ENCODE data around the gene ZNF598. TPM values are rescaled to one million over a fixed set of nuclear protein-coding genes. Genes with fewer than 3 reads are reported as not detected.
"Not testable (repeated sequence)": the region's sequence is repeated elsewhere in the genome, so short reads cannot be mapped to it uniquely, and the experiment has no call there.

The ZNF598 gene
- total RNA-seq, 2 donors from 2014 or later, result 83.1 to 163 TPM

DNA sequence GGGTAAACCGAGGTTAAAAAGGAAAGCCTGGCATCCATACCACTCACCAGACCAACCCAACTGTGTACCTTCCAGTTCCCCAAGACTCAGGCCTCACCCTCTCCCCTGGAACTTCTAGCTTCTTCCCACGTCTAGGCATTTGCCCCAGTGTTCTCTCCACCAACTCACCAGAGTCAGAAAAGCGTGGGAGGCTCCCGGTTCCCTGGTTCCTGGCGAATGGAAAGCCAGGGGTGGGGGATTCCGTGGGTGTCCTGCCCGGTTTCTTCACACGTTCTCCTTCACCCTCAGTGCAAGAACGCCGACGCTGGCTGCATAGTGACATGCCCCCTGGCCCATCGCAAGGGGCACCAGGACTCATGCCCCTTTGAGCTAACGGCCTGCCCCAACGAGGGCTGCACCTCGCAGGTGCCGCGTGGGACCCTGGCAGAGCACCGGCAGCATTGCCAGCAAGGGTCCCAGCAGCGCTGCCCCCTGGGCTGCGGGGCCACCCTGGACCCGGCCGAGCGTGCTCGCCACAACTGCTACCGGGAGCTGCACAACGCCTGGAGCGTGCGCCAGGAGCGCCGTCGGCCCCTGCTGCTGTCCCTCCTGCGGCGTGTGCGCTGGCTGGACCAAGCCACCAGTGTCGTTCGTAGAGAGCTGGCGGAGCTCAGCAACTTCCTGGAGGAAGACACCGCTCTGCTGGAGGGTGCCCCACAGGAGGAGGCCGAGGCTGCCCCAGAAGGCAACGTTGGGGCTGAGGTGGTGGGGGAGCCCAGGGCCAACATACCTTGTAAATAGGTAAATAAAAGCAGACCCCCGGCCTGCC, 41.3 kb downstream of the ZNF598 start:
- Mint-ChIP-seq H3K4me1 (ENCODE audit: low read depth in 2 of 2) (peaks cover 30 to 36% of the 10 kb centered on the region in 2 donors), H3K9me3 (no peaks in the 10 kb centered on the region), H3K27me3 (no peaks in the 10 kb centered on the region), H3K36me3 (peaks cover 8% of the 10 kb centered on the region), H3K27ac (peak overlapping the region in 1 of 2 donors; percentile 29), H3K4me3 (no peak overlapping the region)
- DNase-seq (ENCODE audit: low spot score) (no peak), ATAC-seq (no peak)

DNA sequence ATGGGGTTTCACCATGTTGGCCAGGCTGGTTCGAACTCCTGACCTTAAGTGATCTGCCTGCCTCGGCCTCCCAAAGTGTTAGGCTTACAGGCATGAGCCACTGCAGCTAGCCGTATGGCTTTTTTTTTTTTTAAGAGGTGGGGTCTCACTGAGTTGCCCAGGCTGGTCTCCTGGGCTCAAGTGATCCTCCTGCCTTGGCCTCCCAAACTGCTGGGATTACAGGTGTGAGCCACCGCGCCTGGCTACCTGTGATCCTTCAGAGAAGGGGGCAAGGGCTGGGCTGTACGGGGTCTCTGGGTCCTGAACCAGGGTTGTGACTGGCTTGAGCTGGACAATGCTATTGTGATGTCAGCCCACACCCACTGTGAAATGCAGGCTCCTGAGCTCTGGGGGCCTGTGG, 43.2 kb downstream of the ZNF598 start, which contains the start of gene RNF151:
TSS of gene RNF151 (plus strand) at position 397 of the 400 bp plus-strand sequence. CDS start 26 bp downstream, outside the sequence.
- peak within 1 kb of the TSS; percentile 100 for H3K4me3 Mint-ChIP-seq
- DNase-seq (ENCODE audit: low spot score) (no peak), ATAC-seq (no peak)
- no peaks in the 10 kb centered on the region for H3K27me3 Mint-ChIP-seq
- H3K4me1 Mint-ChIP-seq (ENCODE audit: low read depth in 2 of 2), result peaks cover 22 to 28% of the 10 kb centered on the region in 2 donors
- no peaks in the 10 kb centered on the region for H3K9me3 Mint-ChIP-seq
- H3K27ac Mint-ChIP-seq, result peak within 1 kb of the TSS; percentile 94 to 95
- H3K36me3 Mint-ChIP-seq, result peaks cover 15% of the 10 kb centered on the region

DNA sequence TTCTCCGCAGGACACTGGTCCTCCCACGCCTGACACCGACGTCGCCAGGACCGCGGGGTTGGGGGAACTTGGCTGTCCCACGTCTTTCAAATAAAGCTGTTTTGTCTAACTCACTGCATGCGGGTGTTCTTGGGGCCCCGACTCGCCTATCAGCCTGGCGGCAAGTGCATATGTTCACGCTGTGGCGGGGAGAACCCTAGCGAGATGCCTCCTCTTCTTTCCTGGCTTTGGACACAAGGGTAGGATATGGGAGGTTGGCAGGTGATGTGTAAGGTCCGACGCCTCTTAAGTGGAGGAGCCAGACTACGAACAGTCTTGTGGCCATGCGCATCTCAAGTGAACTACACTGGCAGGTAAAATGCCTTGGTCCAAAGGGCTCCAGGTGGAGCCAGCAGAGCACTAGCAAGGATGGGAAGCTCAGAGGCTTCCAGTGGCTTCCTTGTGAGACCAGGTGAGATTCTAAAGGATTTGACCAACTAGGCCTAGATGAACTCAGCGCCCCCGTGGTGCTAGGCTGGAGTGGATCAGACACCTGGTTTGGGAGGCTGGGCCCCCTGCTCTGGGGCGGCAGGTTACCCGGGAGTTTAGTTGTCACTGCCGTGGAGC, 44.1 kb downstream of the ZNF598 start:
- Mint-ChIP-seq H3K4me1 (ENCODE audit: low read depth in 2 of 2) (peaks cover 23 to 30% of the 10 kb centered on the region in 2 donors), H3K27me3 (no peaks in the 10 kb centered on the region), H3K36me3 (peaks cover 19% of the 10 kb centered on the region), H3K4me3 (peak overlapping the region; percentile 100), H3K9me3 (no peaks in the 10 kb centered on the region), H3K27ac (peak overlapping the region; percentile 94 to 95)
- ATAC-seq, result no peak
- DNase-seq (ENCODE audit: low spot score), result no peak

DNA sequence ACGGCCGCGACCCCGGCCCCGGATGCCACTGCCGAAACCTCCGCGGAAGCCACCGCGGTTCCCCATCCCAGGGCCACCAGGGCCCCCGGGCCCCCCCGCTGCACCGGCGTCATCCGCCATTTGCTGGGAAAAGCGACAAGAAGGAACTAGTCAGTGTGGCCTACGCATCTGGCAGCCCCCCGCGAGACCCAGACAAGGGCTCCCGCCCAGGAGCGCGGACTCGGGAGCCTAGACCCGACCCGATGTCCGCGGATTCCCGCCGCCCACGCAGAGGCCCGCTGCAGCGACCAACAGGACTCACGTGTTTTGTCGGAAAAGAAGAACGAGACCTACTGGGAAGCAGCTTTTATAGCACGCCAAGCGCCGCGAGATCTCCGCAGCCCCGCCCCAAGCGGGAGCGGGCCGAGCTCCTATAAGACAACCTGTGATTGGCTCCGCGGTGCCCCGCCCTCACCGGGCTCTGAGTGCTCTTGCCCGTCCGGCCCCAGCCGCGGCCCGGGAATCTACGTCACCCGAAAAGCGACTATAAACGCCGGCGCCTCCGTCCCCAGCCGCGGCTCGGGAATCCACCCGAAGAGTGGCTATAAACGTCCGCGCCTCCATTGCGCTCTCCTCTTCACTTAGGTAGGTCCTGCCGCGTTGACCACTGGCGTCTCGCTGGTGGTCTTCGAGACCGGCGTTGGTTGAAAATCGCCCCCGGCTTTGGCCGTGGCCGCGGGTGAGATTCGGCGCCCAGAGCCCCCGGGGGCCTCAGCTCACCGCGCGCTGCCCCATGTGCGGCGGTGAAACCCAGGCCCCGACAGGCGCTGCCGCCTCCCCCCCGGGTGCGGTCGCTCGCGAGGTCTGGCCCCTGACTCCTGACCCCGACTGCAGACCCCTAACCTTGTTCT, 44.9 kb downstream of the ZNF598 start, which contains the start of gene RPS2:
TSS of gene RPS2 (minus strand) at position 321 of the 890 bp plus-strand sequence. CDS start at position 120, 201 bp downstream.
- DNase-seq (ENCODE audit: low spot score), result peak; percentile 99
- Mint-ChIP-seq H3K4me1 (ENCODE audit: low read depth in 2 of 2) (peaks cover 28 to 36% of the 10 kb centered on the region in 2 donors), H3K27ac (peak within 1 kb of the TSS; percentile 94 to 95), H3K27me3 (no peaks in the 10 kb centered on the region), H3K9me3 (no peaks in the 10 kb centered on the region), H3K4me3 (peak within 1 kb of the TSS; percentile 100), H3K36me3 (peaks cover 19% of the 10 kb centered on the region)
- ATAC-seq, result peak; percentile 93 to 98

DNA sequence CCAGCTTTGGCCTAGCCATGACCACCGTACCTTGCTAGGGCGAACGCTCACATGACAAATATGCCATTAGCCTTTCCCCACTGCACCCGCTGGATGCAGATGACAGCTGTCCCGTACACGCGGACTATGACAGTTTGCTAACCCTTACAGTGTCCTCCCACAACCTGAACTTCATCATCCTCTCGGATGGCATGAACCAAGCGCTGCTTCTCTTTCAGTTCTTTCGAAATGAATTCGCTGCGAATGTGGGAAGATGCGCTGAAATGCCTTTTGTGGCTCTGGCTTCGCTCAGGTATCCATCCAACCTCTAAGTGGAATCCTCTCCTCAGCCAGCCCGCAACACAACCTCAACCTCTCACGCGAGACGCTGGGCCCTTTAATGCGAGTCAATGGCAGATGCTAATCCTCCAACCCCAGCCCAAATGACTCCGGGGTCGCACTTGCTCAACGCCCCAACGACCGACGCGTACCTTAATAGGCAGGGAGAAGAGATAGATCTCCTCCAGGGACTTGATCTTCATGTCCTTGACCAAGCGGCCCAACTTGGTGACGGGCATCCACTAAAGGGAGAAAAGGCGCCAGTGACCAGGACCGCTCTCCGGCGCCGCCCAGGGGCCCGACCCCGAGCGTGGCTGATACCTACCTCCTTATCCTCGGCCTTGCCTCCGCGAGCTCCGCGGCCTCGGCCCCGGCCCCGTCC, 45.7 kb downstream of the ZNF598 start:
- Mint-ChIP-seq H3K27me3 (no peaks in the 10 kb centered on the region), H3K27ac (peak overlapping the region; percentile 94 to 95), H3K4me1 (ENCODE audit: low read depth in 2 of 2) (peaks cover 28 to 41% of the 10 kb centered on the region in 2 donors), H3K9me3 (no peaks in the 10 kb centered on the region), H3K36me3 (peaks cover 19% of the 10 kb centered on the region), H3K4me3 (peak overlapping the region; percentile 100)
- ATAC-seq (peak; percentile 3 to 7), DNase-seq (ENCODE audit: low spot score) (no peak)

DNA sequence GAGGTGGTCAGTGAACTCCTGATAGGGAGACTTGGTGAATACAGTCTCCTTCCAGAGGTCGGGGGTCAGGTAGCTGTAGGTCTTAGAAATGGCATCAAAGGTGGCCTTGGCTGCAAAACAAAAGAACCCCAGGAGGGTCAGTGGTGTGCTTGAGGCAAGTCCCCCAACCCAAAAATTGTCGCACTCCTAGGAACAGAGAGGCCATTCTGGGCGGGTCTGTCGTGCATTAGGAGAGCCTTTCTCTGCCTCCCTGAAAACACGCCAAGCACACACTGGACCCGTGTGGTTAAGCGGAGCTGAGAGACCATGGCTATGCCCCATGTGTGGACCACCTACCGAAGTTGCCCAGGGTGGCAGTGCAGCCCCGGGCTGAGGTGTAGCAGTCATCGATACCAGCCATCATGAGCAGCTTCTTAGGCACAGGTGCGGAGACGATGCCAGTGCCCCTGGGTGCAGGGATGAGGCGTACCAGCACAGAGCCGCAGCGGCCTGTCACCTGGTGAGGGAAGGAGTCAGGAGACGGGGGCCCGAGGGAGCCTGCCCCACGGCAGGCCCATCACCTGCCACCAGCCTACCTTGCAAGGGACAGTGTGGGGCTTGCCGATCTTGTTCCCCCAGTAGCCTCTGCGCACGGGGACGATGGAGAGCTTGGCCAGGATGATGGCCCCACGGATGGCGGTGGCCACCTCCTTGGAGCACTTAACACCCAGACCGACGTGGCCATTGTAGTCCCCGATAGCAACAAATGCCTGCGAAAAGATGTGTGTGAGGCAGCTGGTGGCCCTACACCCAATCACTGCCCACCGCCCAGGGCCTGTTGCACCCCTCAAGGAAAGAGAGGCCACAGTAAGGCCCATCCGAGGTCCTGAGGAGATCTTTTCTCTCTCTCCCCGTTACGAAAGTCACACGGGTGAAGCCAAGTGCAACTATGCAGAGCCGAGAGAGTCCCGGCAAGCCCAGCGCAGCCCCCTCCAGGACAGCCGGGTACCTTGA, 47.2 kb downstream of the ZNF598 start:
- ATAC-seq; H3K27me3 Mint-ChIP-seq; DNase-seq (ENCODE audit: low spot score); H3K9me3 Mint-ChIP-seq: not testable (repeated sequence)
- Mint-ChIP-seq H3K4me1 (ENCODE audit: low read depth in 2 of 2) (peaks cover 28 to 41% of the 10 kb centered on the region in 2 donors), H3K36me3 (peaks cover 19% of the 10 kb centered on the region), H3K27ac (peak overlapping the region; percentile 94 to 95), H3K4me3 (peak overlapping the region; percentile 100)

DNA sequence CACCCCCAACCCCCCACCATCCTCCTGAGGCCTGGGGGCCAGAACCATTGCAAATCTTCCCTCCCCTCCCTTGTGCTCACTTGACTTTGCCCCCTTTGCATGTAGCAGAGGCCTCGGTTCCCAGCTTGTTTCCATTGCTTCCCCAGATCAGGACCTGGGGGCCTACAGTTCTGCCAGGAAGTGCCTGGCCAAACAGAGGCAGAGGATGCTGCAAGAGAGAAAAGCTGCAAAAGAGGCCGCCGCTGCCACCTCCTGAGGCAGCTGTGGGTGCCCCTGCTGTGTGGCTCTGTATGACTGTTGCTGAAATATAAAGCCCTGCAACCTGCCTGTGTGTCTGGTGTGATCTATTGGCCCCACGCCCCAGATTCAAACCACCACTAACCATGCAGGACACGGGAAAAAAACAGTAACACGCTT, 48.0 kb downstream of the ZNF598 start:
- ATAC-seq (no peak), DNase-seq (ENCODE audit: low spot score) (no peak)
- Mint-ChIP-seq H3K27ac (peak overlapping the region; percentile 94 to 95), H3K9me3 (no peaks in the 10 kb centered on the region), H3K27me3 (no peaks in the 10 kb centered on the region), H3K4me3 (peak overlapping the region; percentile 100), H3K36me3 (peaks cover 19% of the 10 kb centered on the region), H3K4me1 (ENCODE audit: low read depth in 2 of 2) (peaks cover 28 to 41% of the 10 kb centered on the region in 2 donors)

DNA sequence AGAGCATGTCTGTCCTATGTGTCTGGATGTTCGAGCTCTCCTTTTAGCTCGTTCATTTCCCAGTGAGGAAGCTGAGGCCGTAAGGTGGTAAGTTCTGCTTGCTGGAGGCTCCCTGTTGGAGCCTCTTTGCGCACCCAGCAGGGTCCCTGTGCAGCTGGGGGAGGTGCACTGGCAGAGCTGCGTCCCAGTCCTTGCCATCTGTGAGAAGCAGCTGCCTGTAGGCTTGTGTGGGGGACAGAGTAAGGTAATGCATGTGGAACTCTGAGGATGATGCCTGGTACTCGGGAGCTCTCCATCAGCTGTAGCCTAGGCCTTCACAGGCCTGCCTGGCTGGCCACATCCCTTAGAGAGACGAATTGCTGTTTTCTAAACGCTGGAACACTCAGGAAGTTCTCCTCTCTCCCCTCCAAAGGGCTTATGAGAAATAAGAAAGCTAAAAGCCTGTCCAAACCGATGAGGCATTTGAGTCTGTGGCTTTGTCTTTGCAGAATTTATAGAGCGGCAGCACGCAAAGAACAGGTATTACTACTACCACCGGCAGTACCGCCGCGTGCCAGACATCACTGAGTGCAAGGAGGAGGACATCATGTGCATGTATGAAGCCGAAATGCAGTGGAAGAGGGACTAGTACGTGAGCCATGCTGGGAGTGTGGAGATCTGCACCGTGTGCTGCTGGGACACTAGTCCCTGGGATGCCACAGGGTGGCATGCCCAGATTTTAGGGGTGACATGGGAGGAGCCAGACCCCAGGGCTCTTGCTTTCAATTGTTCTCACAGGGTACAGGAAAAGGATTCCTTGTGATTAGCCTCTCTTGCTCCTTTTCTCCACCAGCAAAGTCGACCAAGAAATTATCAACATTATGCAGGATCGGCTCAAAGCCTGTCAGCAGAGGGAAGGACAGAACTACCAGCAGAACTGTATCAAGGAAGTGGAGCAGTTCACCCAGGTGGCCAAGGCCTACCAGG, 48.7 kb downstream of the ZNF598 start:
- Mint-ChIP-seq H3K36me3 (peaks cover 19% of the 10 kb centered on the region), H3K4me1 (ENCODE audit: low read depth in 2 of 2) (peaks cover 28 to 41% of the 10 kb centered on the region in 2 donors), H3K27me3 (no peaks in the 10 kb centered on the region), H3K9me3 (no peaks in the 10 kb centered on the region), H3K4me3 (peak overlapping the region; percentile 100), H3K27ac (peak overlapping the region; percentile 89 to 94)
- ATAC-seq (peak in 1 of 2 donors; percentile 2), DNase-seq (ENCODE audit: low spot score) (no peak)

DNA sequence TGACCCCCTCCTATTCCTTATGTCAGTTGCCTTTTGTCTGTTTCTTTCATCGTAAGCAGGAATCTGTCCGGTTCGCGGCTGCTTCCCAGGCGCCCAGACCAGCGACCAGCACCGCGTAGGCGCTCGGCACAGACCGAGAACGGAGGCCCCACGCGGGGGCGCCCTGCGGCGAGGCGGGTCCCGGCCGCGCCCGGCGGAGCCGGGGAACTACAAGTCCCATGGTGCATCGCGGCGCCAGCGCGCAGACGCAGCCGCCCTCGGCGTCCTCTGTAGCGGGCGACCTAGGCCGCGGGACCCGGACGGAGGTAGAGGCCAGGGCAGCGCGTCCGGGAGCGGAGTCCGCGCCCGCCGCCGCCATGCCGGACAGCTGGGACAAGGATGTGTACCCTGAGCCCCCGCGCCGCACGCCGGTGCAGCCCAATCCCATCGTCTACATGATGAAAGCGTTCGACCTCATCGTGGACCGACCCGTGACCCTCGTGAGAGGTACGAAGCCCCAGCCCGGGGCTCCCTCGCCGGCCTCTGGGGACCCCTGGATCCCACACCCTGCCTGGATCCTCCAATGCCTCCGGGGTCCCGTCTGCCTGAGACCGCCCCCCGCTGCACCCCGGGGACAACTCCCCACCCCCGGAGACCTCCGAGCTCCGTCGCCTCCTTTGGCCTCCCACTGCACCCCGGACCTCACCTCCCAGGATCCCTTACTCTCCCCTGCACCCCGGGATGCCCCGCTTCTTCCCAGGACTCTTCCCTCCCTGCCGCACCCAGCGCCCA, 50.2 kb downstream of the ZNF598 start, which contains the start of gene NDUFB10:
TSS of gene NDUFB10 (plus strand) at position 270 of the 771 bp plus-strand sequence. CDS start at position 357, 87 bp downstream.
- Mint-ChIP-seq H3K27me3 (no peaks in the 10 kb centered on the region), H3K27ac (peak within 1 kb of the TSS; percentile 89 to 94), H3K4me3 (peak within 1 kb of the TSS; percentile 100), H3K4me1 (ENCODE audit: low read depth in 2 of 2) (peaks cover 28 to 32% of the 10 kb centered on the region in 2 donors), H3K36me3 (peaks cover 19% of the 10 kb centered on the region), H3K9me3 (no peaks in the 10 kb centered on the region)
- DNase-seq (ENCODE audit: low spot score), result peak; percentile 95
- peak; percentile 89 to 96 for ATAC-seq

DNA sequence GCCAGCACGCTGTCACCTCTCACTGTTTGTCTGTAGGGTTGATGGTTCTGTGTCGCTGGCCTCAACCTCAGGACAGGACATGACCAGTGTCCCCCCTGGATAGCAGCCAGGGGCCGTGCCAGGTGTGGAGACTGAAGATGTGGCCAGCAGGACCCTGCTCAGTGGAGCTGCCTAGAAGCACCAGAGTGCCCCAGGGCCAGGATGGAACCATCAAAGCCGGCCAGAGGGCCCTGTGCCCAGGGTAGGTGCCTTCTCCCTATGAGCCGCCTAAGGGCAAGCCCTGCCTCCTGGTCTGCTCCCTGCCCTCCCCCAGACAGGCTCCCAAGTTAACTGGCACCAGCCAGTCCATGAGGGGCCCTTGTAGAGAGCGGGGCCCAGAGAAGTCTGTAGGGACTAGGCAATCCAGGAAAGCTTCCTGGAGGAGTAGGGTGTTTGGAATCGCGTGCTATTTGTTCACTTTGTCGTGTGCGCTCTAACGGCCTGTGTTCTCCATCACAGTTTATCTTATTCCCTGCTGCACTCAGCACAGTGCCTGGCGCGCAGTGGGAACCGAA, 50.8 kb downstream of the ZNF598 start:
- Mint-ChIP-seq H3K36me3 (peaks cover 16% of the 10 kb centered on the region), H3K9me3 (no peaks in the 10 kb centered on the region), H3K27me3 (no peaks in the 10 kb centered on the region), H3K27ac (peak overlapping the region in 1 of 2 donors; percentile 94), H3K4me3 (peak overlapping the region; percentile 100), H3K4me1 (ENCODE audit: low read depth in 2 of 2) (peaks cover 24 to 27% of the 10 kb centered on the region in 2 donors)
- ATAC-seq (peak in 1 of 2 donors; percentile 1), DNase-seq (ENCODE audit: low spot score) (no peak)
